ENCODE results near the gene ADM2. TPM values are rescaled to one million over a fixed set of nuclear protein-coding genes. Genes with fewer than 3 reads are reported as not detected.

ADM2 gene
- total RNA-seq, 6 experiments from 2014 or later = 0.91 to 3.4 (median 1.2) TPM

GRCh38 chr22:50529416-50529896, 48.1 kb downstream of the ADM2 start:
- no peaks in the 10 kb centered on the region for H3K9me3 Mint-ChIP-seq
- TF ChIP-seq CTCF (IDR thresholded peaks at IDR 0.05) = no peak
- peaks cover 5% of the 10 kb centered on the region for H3K36me3 Mint-ChIP-seq (ENCODE audit: low read depth)
- peaks cover 15% of the 10 kb centered on the region for H3K4me1 Mint-ChIP-seq (ENCODE audit: low read depth)
- no peak overlapping the region for H3K4me3 Mint-ChIP-seq
- no peak for DNase-seq
- peaks cover 16% of the 10 kb centered on the region for H3K27me3 Mint-ChIP-seq (ENCODE audit: insufficient read depth)
- no peak overlapping the region for H3K27ac Mint-ChIP-seq

- no peaks in the 10 kb centered on the region for H3K36me3 Mint-ChIP-seq (ENCODE audit: low read depth)
- H3K9me3 Mint-ChIP-seq = no peaks in the 10 kb centered on the region
- DNase-seq = no peak
- no peak within 1 kb of the TSS for H3K27ac Mint-ChIP-seq
- peaks cover 18% of the 10 kb centered on the region for H3K27me3 Mint-ChIP-seq (ENCODE audit: insufficient read depth)
- no peak for TF ChIP-seq CTCF (IDR thresholded peaks at IDR 0.05)
- no peak within 1 kb of the TSS for H3K4me3 Mint-ChIP-seq
- H3K4me1 Mint-ChIP-seq (ENCODE audit: low read depth) = peaks cover 9% of the 10 kb centered on the region
Measured at GRCh38 chr22:50529897-50530579, 48.7 kb downstream of the ADM2 start, which contains the start of gene TYMP. TYMP (minus strand) TSS chr22:50530012; CDS start chr22:50529709, 303 bp downstream.

GRCh38 chr22:50530580-50530876, 49.2 kb downstream of the ADM2 start:
- no peak overlapping the region for H3K4me3 Mint-ChIP-seq
- H3K36me3 Mint-ChIP-seq (ENCODE audit: low read depth) = no peaks in the 10 kb centered on the region
- no peak for DNase-seq
- no peaks in the 10 kb centered on the region for H3K9me3 Mint-ChIP-seq
- no peak overlapping the region for H3K27ac Mint-ChIP-seq
- peaks cover 9% of the 10 kb centered on the region for H3K4me1 Mint-ChIP-seq (ENCODE audit: low read depth)
- H3K27me3 Mint-ChIP-seq (ENCODE audit: insufficient read depth) = peaks cover 18% of the 10 kb centered on the region
- TF ChIP-seq CTCF (IDR thresholded peaks at IDR 0.05) = no peak

- peaks cover 9% of the 10 kb centered on the region for H3K4me1 Mint-ChIP-seq (ENCODE audit: low read depth)
- no peaks in the 10 kb centered on the region for H3K9me3 Mint-ChIP-seq
- TF ChIP-seq CTCF (IDR thresholded peaks at IDR 0.05) = no peak
- no peaks in the 10 kb centered on the region for H3K36me3 Mint-ChIP-seq (ENCODE audit: low read depth)
- H3K27ac Mint-ChIP-seq = peak overlapping the region; percentile 78
- peak overlapping the region; percentile 75 for H3K4me3 Mint-ChIP-seq
- DNase-seq = no peak
- H3K27me3 Mint-ChIP-seq (ENCODE audit: insufficient read depth) = peaks cover 18% of the 10 kb centered on the region
Measured at GRCh38 chr22:50530877-50531545, 49.7 kb downstream of the ADM2 start.

GRCh38 chr22:50531546-50531961, 50.2 kb downstream of the ADM2 start:
- peak overlapping the region; percentile 65 for H3K4me3 Mint-ChIP-seq
- H3K27me3 Mint-ChIP-seq (ENCODE audit: insufficient read depth) = peaks cover 18% of the 10 kb centered on the region
- peaks cover 9% of the 10 kb centered on the region for H3K4me1 Mint-ChIP-seq (ENCODE audit: low read depth)
- no peak overlapping the region for H3K27ac Mint-ChIP-seq
- no peaks in the 10 kb centered on the region for H3K36me3 Mint-ChIP-seq (ENCODE audit: low read depth)
- no peaks in the 10 kb centered on the region for H3K9me3 Mint-ChIP-seq
- TF ChIP-seq CTCF (IDR thresholded peaks at IDR 0.05) = no peak
- DNase-seq = no peak
